OCI-LY3 (cell line): Measurements from ENCODE around the gene SEC61A2.
"Not testable (repeated sequence)": the region's sequence is repeated elsewhere in the genome, so short reads cannot be mapped to it uniquely, and the experiment has no call there.

Experiments used
- H2AFZ ChIP-seq: fragments of 200-600, 300-600 bp; shearing (Covaris generic); 2 replicates; pipeline ENCODE4 v1.6.0; 2014; ENCODE audit warnings: antibody characterized with exemption, low read depth, low read length
- H3K27ac ChIP-seq: fragments of 200-600, 300-600 bp; sonication (generic); 2 replicates; pipeline ENCODE4 v1.5.1; 2014; ENCODE audit warnings: mild to moderate bottlenecking, low read length, moderate library complexity, mixed read lengths
- H3K27me3 ChIP-seq: fragments of 200-600, 300-600 bp; sonication (generic); 2 replicates; pipeline ENCODE4 v1.6.1; 2014; ENCODE audit warnings: low read depth, low read length, mixed read lengths
- H3K36me3 ChIP-seq: fragments of 200-600, 300-600 bp; sonication (generic); replicated peaks from 2 replicates; pipeline ENCODE3; 2014; ENCODE audit warnings: low read depth, low read length, mixed read lengths
- H3K4me1 ChIP-seq: fragments of 300-600, 200-600 bp; sonication (generic); 2 replicates; pipeline ENCODE4 v1.6.1; 2014; ENCODE audit warnings: low read length, mixed read lengths
- H3K4me2 ChIP-seq: fragments of 200-600, 300-600 bp; sonication (generic); 2 replicates; pipeline ENCODE4 v1.6.1; 2014; ENCODE audit warnings: low read length, mixed read lengths
- H3K4me3 ChIP-seq: fragments of 300-600, 200-600 bp; sonication (generic); 2 replicates; pipeline ENCODE4 v1.5.1; 2014; ENCODE audit warnings: antibody characterized with exemption, mild to moderate bottlenecking, low read length, moderate library complexity
- H3K79me2 ChIP-seq: fragments of 300-600, 200-600 bp; shearing (Covaris generic); 2 replicates; pipeline ENCODE4 v1.6.1; 2014; ENCODE audit warnings: mild to moderate bottlenecking, low read length, mixed read lengths
- H3K9ac ChIP-seq: fragments of 300-600, 200-600 bp; shearing (Covaris generic); 2 replicates; pipeline ENCODE4 v1.6.0; 2014; ENCODE audit warnings: mild to moderate bottlenecking, low read length, moderate library complexity
- H3K9me3 ChIP-seq: fragments of 200-600, 300-600 bp; shearing (Covaris generic); 2 replicates; pipeline ENCODE4 v1.6.1; 2014; ENCODE audit warnings: low read length, mixed read lengths; ENCODE audit not compliant: insufficient read depth
- H4K20me1 ChIP-seq: fragments of 200-600, 300-600 bp; sonication (generic); 2 replicates; pipeline ENCODE4 v1.6.1; 2016; ENCODE audit warnings: low read length, mixed read lengths; ENCODE audit not compliant: insufficient read depth
- EZH2phosphoT487 ChIP-seq: fragments of 200-600 bp; shearing (Covaris generic); IDR thresholded peaks from 2 replicates; pipeline ENCODE4 v1.6.1; 2018; ENCODE audit warnings: antibody characterized with exemption, mixed run types, low read depth
- TF ChIP-seq, protein P1 (sequence below): fragments of 200-600, 300-600 bp; sonication (generic); IDR thresholded peaks from 2 replicates; pipeline ENCODE4 v1.5.1; 2014; ENCODE audit warnings: antibody characterized with exemption, low read length, low read depth

The SEC61A2 gene

DNA sequence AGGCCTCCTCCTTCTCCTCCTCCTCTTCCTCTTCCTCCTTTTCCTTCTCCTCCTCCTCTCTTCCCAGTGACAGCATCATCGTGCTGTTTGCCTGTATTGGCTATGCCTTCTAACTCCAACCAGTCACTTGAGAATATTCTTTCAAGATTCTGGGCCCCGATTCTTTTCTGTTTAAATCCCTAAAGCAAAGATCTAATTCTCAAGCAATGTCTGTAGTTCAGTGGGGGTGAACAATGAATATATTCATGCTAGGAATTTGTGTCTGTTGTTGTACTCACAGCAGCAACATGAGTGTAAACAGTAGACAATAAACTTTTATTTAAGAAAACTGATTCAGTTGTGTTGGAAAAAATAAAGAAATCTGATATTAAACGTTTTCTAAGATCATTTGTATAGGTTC is 35.6 kb downstream of the SEC61A2 start:
- H3K27me3 ChIP-seq: no peaks in the 10 kb centered on the region
- H3K4me3 ChIP-seq: no peak overlapping the region
- TF ChIP-seq, protein P1, sequence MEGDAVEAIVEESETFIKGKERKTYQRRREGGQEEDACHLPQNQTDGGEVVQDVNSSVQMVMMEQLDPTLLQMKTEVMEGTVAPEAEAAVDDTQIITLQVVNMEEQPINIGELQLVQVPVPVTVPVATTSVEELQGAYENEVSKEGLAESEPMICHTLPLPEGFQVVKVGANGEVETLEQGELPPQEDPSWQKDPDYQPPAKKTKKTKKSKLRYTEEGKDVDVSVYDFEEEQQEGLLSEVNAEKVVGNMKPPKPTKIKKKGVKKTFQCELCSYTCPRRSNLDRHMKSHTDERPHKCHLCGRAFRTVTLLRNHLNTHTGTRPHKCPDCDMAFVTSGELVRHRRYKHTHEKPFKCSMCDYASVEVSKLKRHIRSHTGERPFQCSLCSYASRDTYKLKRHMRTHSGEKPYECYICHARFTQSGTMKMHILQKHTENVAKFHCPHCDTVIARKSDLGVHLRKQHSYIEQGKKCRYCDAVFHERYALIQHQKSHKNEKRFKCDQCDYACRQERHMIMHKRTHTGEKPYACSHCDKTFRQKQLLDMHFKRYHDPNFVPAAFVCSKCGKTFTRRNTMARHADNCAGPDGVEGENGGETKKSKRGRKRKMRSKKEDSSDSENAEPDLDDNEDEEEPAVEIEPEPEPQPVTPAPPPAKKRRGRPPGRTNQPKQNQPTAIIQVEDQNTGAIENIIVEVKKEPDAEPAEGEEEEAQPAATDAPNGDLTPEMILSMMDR: no peak
- TF ChIP-seq EZH2phosphoT487: no peak
- H2AFZ ChIP-seq: no peak overlapping the region
- H3K4me2 ChIP-seq: no peak overlapping the region
- no peak overlapping the region for H3K27ac ChIP-seq
- H3K79me2 ChIP-seq: no peaks in the 10 kb centered on the region
- no peaks in the 10 kb centered on the region for H3K9me3 ChIP-seq
- no peaks in the 10 kb centered on the region for H3K4me1 ChIP-seq
- peaks cover 31% of the 10 kb centered on the region for H3K36me3 ChIP-seq
- no peak overlapping the region for H3K9ac ChIP-seq
- no peaks in the 10 kb centered on the region for H4K20me1 ChIP-seq

DNA sequence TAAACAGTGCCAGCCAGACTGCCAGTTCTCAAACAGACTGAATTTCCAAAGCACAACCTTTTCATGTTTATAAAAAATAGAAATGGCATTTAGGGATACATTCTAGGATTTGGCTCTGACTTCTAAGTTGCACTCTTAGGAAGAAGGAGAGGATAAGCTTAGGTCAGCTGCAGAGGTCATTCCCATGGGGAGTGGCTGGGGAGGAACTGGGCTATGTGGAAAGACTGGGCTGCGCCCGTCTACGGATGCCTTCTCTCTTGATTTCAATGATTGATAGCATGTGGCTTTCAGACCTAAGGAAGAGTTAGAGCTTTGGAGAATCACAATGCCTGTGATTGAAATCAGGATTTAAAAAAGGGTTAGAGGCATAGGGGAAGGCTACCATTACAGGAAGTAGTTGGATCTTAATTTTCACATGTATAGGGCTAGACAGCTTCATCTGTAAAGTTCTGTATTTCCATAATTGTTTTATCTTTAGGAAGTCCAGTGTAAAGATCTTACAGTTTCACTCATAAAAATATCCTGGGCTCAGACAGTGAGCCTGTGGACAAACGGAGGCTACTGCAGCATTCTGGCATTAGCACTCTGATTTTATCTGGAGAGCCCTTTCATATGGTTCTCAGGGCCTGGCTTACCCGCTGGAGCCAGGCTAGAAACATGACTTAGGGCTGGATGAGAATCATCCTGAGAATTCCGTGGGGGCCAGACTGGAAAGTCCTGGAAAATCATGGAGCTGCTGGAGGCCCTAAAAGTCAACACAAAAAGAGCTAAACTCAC is 36.7 kb downstream of the SEC61A2 start:
- H4K20me1 ChIP-seq: no peaks in the 10 kb centered on the region
- H3K4me2 ChIP-seq: no peak overlapping the region
- no peak overlapping the region for H3K4me3 ChIP-seq
- H2AFZ ChIP-seq: no peak overlapping the region
- H3K9ac ChIP-seq: no peak overlapping the region
- H3K4me1 ChIP-seq: no peaks in the 10 kb centered on the region
- no peak overlapping the region for H3K27ac ChIP-seq
- no peaks in the 10 kb centered on the region for H3K27me3 ChIP-seq
- TF ChIP-seq, protein P1: no peak
- TF ChIP-seq EZH2phosphoT487: no peak
- H3K9me3 ChIP-seq: no peaks in the 10 kb centered on the region
- H3K36me3 ChIP-seq: peaks cover 36% of the 10 kb centered on the region
- H3K79me2 ChIP-seq: no peaks in the 10 kb centered on the region

DNA sequence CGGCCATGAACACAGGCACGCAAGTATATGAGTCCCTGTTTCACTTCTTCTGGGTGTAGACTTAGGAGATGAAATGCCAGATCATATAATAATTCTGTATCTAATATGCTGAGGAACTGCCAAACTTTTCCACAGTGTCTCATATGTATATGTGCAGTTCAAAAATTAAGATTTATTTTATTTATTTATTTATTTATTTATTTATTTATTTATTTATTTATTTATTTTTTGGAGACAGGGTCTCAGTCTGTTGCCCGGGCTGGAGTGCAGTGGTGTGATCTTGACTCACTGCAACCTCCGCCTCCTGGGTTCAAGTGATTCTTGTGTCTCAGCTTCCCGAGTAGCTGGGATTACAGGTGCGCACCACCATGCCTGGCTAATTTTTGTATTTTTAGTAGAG is 42.0 kb downstream of the SEC61A2 start:
- peaks cover 30% of the 10 kb centered on the region for H3K36me3 ChIP-seq
- H3K9ac ChIP-seq, H3K27ac ChIP-seq, H2AFZ ChIP-seq, H3K9me3 ChIP-seq, H3K4me1 ChIP-seq, H4K20me1 ChIP-seq, H3K4me2 ChIP-seq, H3K79me2 ChIP-seq, H3K27me3 ChIP-seq, H3K4me3 ChIP-seq: not testable (repeated sequence)

DNA sequence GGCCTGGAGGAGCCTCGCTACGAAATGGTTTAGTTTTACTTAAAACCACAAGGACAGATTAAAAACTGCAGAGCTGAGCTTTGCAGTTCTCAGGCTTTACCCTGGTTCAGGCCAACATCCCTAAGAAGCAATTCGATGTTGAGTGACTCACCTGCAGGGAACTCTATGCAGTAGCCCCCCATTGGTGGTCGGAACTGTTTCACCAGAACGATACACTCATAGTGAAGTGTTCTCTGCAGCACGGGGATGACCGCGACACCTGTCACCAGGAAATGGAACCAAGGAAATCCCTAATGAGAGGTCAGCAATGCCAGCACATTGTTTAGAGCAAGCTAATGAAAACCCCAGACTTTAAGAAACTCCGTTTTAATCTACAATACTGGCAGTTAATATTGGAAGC is 48.2 kb downstream of the SEC61A2 start:
- Histone ChIP-seq H3K9ac (no peak overlapping the region), H2AFZ (no peak overlapping the region), H4K20me1 (no peaks in the 10 kb centered on the region), H3K27ac (no peak overlapping the region), H3K9me3 (no peaks in the 10 kb centered on the region), H3K4me3 (no peak overlapping the region), H3K36me3 (peaks cover 8% of the 10 kb centered on the region), H3K27me3 (no peaks in the 10 kb centered on the region), H3K79me2 (no peaks in the 10 kb centered on the region), H3K4me2 (no peak overlapping the region), H3K4me1 (peaks cover 3% of the 10 kb centered on the region; the same call in 1 of the 2 replicates)
- TF ChIP-seq, protein P1: no peak
- TF ChIP-seq EZH2phosphoT487: no peak
